ENCODE measurements around the gene NEDD4.
"Not testable (repeated sequence)": the region's sequence is repeated elsewhere in the genome, so short reads cannot be mapped to it uniquely, and the experiment has no call there.

NEDD4 gene

DNA sequence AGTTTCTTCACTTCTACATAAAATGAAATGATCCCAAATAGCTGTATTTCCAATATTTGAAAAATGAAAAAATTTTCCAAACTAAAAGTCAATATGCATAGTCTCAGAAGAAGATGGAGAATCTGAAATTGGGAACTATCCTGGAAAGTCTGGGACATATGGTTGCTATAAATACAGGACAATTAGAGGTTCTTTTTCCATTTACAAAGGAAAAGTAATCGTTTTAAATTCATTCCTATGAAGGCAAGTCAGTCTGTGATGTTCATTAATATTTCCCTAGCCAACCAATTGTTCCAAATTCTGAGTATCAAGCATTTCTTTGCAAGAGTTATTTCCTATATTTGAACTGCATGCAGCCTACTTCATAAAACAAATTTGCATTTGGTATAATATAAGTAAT lies 102.2 kb downstream of the NEDD4 start:
- DNase-seq, result no peak

DNA sequence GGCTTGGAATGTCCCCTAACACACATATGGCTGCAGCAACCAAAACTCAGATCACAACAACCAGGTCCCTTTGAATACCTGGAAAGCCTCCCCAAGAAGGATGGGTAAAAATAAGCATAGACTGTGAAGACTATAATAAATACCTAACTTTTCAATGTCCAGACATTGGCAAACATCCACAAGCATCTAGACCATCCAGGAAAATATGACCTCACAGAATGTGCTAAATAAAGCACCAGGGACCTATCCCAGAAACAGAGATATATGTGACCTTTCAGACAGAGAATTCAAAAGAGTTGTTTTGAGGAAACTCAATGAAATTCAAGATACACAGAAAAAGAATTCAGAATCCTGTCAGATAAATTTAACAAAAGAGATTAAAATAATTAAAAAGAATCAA lies 109.2 kb downstream of the NEDD4 start:
- no peak for DNase-seq

DNA sequence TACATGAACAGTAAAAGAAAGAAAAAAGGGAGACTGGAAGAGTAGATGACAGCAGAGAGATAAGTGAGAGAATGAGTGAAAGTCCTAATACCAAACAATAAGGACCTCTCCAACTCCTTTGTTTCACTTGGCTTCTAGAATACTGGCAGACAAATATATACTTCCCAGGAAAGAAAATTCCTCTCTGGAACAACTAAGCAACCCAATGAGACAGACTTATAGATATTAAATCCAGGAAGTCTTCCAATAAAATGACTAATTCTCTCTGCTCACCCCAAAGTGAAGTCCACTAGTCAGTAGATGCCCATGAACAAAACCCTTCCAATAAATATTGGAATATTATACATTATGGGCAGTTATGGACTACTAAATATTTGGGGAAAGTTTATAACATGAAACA lies 114.2 kb downstream of the NEDD4 start:
- DNase-seq, result no peak

DNA sequence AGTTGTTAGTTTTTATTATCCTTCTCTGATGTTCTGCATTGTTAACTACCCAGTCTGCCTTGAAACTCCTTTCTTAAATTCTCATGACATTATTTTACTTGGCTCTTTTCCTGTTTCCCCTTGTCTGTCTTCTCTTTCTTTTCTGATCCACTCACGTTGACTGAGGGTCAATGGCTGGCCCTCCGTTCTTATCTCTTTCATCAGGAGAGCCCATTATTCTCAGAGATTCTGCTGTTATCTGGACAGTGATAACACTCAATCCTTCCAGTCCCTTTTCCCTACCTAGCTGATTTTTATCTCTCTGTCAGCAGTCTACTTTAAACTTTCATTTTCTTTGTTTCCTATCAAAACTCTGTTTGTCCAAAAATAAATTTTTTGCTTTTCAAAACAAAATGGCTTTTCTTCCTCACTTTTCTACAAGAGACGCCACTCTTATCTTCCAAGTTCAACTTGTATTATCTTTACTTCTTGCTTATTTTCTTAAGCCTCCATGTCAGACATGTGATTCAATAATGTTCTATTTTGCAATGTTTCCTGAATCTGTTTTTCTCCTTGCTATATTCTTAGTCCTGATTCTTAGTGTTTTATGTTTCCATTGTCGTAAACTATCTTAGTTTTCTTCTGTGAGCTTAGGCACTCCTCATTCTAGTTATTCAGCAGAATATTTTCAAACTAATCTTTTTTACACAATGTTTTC lies 120.2 kb downstream of the NEDD4 start:
- DNase-seq, result no peak

DNA sequence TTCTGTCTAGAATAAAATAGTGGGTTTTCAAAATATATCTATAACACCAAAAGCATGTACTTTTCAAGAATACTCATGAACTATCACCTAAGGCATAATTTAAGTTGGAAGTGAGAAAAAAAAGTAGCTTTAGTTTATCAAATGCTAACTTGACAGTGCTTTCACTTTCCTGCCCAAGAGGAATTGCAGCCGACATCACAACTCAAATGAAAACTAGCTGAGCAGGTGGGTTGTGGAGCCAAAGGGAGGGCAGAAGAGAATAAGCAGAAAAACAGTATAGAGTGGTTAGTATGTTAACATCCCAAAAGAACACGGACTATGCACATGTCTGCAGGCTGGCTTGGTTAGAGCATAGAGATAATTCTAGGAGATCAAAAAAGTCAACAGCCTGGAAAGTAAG lies 120.9 kb downstream of the NEDD4 start:
- no peak for DNase-seq

DNA sequence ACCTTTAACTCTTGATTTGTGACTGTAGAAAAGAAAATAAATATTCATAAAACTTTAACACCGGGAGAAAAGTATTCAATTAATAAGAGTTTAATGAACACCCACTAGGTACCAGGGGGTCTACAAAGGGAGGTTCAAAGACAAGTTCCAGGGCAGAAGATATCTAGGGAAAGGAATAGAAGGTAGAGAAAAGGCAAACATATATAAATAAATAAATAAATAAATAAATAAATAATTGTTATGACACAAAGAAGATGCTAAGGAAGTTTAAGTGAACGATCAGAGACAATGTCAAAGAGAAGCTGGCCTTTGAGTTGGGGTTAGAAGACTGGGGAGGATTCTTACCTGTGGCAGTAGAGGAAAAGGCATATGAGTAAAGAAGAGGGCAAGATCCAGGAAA lies 123.8 kb downstream of the NEDD4 start:
- no peak for DNase-seq

DNA sequence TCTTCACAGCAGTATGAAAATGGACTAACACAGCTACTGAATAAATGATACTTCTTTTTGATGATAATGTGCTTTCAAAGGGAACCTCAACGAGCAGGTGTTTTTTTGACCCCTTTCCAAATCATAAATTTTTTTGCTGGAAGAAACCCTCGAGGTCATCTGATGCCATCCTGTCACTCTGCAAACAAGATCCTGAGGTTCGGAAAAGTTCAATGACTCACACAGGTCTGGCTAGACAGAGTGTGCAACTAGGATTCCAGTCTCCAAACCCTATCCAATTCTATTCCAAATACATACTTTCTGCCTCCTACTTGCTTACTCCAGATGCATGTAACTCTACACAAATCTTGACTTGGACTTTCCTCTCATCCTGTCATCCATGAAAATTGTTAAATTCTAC lies 124.7 kb downstream of the NEDD4 start:
- DNase-seq, result no peak

DNA sequence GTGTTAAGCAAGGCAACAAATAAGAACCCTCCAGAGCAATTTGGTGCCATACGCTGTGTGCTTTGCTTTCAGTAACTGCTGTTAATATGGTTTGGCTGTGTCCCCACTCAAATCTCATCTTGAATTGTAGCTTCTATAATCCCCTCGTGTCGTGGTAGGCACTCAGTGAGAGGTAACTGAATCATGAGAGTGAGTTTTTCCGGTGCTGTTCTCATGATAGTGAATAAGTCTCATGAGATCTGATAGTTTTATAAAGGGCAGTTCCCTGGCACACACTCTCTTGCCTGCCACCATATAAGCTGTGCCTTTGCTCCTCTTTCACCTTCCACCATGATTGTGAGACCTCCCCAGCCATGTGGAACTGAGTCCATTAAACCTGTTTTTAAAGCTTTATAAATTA lies 125.1 kb downstream of the NEDD4 start:
- not testable (repeated sequence) for DNase-seq

DNA sequence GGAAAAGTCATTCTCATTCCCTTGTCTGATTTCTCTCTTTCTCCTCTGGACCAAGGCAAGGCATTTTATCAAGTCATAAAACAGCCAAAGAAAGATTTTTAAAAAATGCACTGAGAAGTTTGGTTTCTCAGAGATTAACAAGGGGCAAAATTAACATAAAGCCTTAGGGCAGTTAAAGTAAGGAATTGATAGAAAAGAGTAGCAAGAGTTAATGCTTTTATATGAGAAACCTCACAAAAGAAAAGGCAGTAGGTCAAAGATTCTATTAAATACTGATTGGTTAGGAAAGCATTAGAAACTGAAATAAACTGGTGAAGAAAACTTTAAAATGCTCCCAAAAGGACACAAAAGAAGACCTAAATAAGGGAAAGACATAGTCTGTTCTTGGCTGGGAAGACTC lies 129.5 kb downstream of the NEDD4 start:
- no peak for DNase-seq

DNA sequence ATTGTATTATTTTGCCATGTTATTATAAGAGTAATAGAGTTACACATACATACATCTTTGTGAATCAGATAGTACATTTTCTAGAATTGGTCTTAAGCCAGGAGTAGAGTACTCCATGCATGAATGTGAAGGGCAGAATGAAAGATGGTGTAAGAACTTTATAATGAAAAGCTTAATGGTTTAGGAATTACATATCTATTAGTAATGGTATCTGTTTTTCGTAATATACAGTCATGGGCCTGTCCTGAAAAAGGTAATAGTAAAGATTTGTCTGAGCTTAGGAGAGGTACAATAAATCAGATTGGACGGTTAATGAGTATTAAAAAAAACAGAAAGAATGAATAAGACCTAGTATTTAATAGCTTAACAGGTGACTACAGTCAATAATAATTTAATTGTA lies 132.3 kb downstream of the NEDD4 start:
- no peak for DNase-seq

DNA sequence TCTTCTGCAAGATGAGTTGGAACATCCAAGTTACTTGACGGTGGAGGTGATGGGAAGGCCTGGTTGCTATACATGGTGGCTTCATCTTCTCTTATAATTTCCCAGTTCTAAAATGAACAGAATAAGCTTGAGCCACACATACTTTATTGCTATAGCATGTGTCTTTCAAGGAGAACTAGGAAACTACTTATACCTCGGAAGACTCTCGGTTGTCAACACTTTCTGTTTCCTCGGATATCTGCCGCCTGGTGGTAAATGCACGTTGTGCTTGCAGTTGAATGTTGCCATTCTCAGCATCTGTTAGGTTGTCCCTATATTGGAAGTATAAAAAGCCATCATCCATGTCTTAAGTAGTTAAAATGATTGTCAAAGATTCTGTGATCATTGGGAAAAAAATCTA lies 132.9 kb downstream of the NEDD4 start:
- no peak for DNase-seq

DNA sequence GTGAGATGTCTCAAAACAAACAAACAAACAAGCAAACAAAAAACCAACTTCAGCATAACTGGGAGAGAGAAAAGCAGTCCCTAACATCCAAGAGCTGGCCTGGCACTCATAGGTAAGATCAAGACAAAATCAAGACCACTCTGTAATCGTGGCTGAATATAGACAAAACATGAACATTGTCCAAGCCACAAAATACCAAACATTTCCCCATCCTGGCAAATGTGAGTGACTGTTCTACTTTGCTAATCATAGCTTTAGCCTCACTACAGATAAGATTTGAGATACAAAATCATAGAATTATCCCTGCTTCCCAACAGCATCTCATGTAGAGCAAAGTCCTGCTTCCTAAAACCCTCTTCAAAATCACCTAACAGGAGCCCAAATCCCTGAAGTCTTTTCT lies 133.7 kb downstream of the NEDD4 start:
- DNase-seq, result no peak

DNA sequence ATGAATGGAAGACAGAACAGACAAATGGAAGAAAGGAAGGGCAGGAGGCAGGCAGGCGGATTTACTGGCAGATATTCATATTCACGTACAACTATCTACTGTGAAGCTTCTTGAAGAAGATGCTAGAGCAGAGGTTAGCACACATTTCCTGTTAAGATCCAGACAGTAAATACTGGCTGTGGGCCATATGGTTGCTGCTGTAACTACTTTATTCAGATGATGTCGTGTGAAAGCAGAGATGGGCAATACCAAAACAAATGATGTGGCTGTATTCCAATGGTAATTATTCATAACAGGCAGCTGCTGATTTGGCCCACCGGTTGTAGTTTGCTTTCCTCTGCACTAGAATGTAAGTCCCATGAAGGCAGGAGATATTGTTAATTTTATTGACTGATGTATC lies 134.8 kb downstream of the NEDD4 start:
- no peak for DNase-seq

DNA sequence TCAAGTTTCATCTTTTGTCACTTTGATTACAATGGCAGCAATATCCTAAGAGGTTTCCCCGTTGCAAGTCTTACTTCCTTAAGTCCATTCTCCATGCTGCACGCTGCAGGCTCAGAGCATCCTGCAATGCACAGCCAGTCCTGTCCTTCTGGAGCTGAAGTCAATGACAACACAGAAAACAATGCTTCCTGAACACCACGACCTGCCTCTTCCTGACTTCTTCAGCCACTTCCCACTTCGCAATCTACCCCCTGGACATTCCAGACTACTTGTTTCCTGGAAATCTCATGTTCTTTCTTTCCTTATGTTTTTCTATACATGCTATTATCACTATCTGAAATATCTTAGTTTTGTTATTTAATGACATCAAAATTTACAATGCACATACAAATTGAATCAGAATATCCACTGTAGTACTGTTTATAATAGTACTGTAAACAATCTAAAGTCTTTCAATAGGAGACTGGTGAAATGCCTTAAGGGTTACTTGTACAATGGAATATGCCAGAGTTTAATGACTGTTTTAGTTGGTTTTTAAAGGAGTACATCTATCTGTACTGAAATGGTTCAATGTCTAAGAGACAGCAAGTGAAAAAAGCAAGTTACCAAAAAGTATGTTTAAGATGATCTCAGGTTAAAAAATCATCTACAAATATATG lies 136.8 kb downstream of the NEDD4 start:
- no peak for DNase-seq

DNA sequence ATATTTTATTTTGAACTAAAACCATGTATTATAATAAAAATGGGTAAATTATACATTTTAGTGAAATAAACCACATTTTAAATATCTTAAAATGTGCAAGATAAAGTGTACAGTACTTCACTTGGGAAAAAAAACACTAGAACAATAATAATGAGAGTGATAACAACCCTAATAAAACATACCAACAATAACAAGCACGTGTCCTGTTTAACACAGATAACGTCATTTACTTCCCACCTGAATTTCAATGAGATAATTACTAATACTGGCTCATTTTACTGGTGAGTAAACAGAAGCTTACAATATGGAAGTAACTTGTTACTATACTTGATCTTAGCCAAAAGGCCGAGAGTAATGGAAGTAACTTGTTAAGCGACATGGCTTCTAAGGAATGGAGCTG lies 140.3 kb downstream of the NEDD4 start:
- no peak for DNase-seq

DNA sequence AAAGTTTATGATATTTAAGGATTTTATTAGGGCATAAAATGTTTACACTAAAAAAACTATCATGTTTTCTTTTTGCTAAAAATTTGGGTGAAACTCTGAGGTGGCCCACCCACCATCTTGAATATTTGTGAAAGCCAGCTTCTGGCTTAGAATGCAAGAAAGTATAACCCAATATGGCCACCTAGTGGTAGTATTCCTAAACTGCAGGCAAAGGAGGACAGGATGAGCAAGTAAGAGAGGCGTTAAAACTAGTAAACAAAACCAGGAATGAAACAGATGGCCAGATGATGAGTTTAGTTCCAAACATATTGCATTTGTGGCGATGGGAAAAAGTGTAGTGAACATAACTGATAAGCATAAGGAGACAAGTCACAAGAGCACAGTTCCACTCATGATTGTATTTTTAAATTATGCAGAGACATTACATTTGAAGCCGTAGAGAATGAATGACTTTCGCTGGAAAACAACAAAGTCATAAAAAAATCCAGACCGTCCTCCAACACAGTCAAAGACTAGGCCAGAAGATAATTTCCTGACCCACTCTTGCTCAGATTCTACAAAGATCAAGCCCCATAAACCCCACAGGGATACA lies 147.2 kb downstream of the NEDD4 start:
- peak; percentile 40 for DNase-seq

DNA sequence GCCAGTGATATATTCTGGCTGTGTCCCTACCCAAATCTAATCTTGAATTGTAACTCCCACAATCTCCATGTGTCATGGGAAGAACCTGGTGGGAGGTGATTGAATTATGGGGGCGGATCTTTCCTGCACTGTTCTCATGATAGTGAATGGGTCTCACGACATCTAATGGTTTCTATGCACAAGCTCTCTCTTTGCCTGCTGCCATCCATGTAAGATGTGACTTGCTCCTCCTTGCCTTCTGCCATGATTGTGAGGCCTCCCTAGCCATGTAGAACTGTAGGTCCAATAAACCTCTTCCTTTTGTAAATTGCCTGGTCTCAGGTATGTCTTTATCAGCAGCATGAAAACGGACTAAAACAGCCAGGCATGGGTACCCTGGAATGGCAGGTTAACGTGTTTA lies 150.5 kb downstream of the NEDD4 start:
- not testable (repeated sequence) for DNase-seq

DNA sequence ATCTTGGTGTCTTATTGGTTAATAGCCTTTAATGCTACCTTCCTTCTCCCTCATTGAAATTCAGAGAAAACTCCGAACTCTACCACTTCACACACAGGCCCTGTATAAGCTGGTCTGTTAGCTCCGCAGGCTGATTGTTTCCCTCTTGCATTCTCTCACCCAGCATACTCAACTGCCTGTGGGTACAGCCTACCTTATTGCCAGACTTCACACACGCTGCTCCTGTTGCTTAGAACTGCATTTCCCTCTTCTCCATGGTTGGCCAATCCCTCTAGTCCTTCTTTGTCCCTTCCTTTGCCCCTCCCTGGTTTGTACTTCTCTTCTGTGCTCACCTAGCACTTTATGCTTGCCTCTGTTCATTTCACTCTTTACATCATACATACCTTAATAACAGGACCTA lies 157.5 kb downstream of the NEDD4 start:
- DNase-seq, result no peak

DNA sequence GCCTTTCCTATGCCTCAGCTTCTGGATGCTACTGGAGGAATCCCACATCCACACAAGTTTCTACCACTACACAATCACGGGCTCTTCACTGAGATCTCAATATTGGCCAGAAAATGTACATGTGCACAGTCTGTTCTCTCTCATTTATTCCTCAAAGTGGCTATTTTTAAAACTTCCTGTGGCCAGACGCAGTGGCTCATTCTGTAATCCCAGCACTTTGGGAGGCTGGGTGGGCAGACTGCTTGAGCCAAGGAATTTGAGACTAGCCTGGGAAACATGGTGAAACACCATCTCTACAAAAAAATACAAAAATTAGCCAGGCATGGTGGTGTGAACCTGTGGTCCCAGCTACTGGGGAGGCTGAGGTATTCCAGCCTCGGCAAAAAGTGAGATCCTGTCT lies 159.1 kb downstream of the NEDD4 start:
- DNase-seq, result no peak

DNA sequence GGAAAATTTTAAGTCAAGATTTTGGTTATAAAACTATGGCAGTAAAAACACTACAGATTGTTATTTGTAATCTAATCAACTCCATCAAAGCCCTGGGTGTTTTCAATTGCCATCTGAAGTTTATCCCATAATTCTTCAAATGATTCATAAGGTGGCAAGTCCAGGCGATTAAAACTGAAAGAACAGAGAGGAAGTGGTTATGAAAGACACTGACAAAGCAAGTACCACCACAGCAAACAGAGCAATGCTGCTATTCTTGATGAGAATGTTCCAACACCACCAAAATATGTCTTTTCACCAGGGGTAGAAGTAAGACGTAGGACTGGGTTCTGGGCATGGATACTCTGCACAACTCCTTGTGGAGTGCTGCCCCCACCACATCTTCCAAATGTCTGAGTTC lies 163.6 kb downstream of the NEDD4 start:
- DNase-seq, result no peak

DNA sequence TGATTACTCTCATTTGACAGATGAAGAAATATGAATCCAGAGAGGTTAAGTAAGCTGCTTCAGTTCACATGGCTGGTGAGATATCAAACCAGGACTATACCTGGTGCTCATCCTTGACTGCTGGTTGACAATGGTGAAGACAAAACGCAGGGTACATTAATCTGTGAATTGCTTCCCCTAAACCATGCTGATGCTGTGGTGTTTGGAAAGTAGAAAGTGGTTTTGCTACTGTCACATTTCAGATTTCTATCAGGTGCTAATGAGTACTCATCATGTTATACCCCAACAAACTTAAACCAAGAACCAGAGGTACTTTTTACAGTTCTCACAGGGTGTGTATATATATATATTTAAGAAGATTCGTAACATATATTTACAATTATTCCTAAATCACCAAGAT lies 165.5 kb downstream of the NEDD4 start:
- no peak for DNase-seq

DNA sequence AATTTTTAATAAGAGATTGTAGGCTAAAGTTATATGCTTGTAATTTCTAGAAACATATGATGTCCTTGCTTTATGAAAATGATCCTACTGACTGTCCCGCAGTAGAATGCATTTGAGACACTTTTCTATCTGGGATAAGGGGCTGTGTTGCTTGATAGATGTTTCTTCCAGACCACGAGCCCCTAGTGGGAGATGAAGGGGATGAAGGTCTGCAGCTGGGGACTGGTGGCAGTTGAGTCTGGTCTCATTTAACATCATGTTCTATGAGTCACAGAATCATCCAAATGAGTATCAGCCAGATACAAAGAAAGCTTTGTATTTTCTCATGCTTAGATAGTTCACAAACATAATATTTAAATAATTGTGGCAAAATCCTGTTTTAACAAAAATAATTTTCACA lies 166.2 kb downstream of the NEDD4 start:
- no peak for DNase-seq

DNA sequence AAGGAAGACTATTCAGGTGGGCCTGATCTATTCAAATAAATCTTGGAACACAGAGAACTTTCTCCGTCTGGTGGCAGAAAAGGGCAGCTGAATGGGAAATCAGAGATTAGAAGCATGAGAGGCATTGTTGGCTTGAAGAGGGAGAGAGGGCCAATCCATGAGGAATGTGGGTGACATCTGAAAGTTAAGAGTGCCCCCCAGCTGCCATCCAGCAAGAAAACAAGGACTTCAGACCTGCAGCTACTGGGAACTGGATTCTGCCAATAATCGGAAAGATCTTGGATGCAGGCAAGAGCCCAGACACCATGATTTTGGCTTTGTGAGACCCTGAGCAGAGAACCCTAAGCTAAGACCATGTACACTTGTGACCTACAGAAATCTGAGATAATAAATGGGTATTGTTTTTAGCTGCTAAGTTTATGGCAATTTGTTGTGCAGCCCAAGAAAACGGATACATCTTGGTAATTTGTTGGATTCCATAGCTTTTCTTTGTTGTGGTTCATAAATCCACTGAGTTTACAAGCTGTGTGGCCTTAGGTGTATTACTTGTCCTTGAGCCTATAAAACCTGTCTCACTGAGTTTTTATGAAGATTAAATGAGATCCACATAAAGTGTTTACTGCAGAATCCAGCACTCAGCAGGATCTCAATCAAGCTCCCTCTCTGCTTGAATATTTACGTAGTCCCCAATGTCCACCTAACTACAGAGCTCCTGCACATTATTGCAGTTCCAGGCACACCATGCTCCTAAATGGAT lies 168.4 kb downstream of the NEDD4 start:
- no peak for DNase-seq
